ENCODE measurements around the gene ZDHHC24. TPM values are rescaled to one million over a fixed set of nuclear protein-coding genes. Genes with fewer than 3 reads are reported as not detected.

Gene ZDHHC24
- total RNA-seq, 4 donors from 2014 or later, result 7.2 to 13.0 (median 11.2) TPM

- no peak for DNase-seq
Measured at GRCh38 chr11:66493130-66493529, 52.7 kb downstream of the ZDHHC24 start.

GRCh38 chr11:66492161-66492865, 53.5 kb downstream of the ZDHHC24 start:
- H3K27ac ChIP-seq, result no peak overlapping the region
- intact Hi-C loops (cut with DNase I; ENCODE audit: low total_unique reads) (no loop called here), in situ Hi-C loops (cut with MboI; ENCODE audit: low sequenced_read_pairs in 4 of 4) (no loop called here)
- no peaks in the 10 kb centered on the region for H3K27me3 ChIP-seq
- ATAC-seq (no peak), DNase-seq (no peak)
- H3K4me1 ChIP-seq, result no peaks in the 10 kb centered on the region
- peaks cover 0 to 55% of the 10 kb centered on the region in 2 donors for H3K36me3 ChIP-seq
- no peak overlapping the region for H3K4me3 ChIP-seq
- TF ChIP-seq CTCF (IDR thresholded peaks at IDR 0.05 in 4 of 5, conservative IDR thresholded peaks at IDR 0.05 in 1 of 5), result no peak
- no peak for TF ChIP-seq POLR2A (IDR thresholded peaks at IDR 0.05)
- no peaks in the 10 kb centered on the region for H3K9me3 ChIP-seq

More at GRCh38 chr11:66493130-66493529, 52.7 kb downstream of the ZDHHC24 start:
- no peak for ATAC-seq
- in situ Hi-C loops (cut with MboI; ENCODE audit: low sequenced_read_pairs in 4 of 4), result no loop called here
- H3K36me3 ChIP-seq, result peaks cover 0 to 55% of the 10 kb centered on the region in 2 donors
- no peaks in the 10 kb centered on the region for H3K9me3 ChIP-seq
- no peak overlapping the region for H3K27ac ChIP-seq
- no peaks in the 10 kb centered on the region for H3K4me1 ChIP-seq
- no peak overlapping the region for H3K4me3 ChIP-seq
- intact Hi-C loops (cut with DNase I; ENCODE audit: low total_unique reads), result no loop called here
- no peaks in the 10 kb centered on the region for H3K27me3 ChIP-seq
- no peak for TF ChIP-seq POLR2A (IDR thresholded peaks at IDR 0.05)
- no peak for TF ChIP-seq CTCF (IDR thresholded peaks at IDR 0.05 in 4 of 5, conservative IDR thresholded peaks at IDR 0.05 in 1 of 5)

GRCh38 chr11:66491315-66491935, 54.4 kb downstream of the ZDHHC24 start:
- intact Hi-C loops (cut with DNase I; ENCODE audit: low total_unique reads) (no loop called here), in situ Hi-C loops (cut with MboI; ENCODE audit: low sequenced_read_pairs in 4 of 4) (no loop called here)
- Histone ChIP-seq H3K27ac (no peak overlapping the region), H3K9me3 (no peaks in the 10 kb centered on the region), H3K27me3 (no peaks in the 10 kb centered on the region), H3K4me3 (no peak overlapping the region), H3K36me3 (peaks cover 0 to 55% of the 10 kb centered on the region in 2 donors), H3K4me1 (no peaks in the 10 kb centered on the region)
- no peak for DNase-seq
- TF ChIP-seq CTCF (IDR thresholded peaks at IDR 0.05 in 4 of 5, conservative IDR thresholded peaks at IDR 0.05 in 1 of 5), result peak in 1 of 5 experiments; percentile 11
- TF ChIP-seq POLR2A (IDR thresholded peaks at IDR 0.05), result no peak
- no peak for ATAC-seq

GRCh38 chr11:66489636-66490035, 56.2 kb downstream of the ZDHHC24 start:
- H3K27me3 ChIP-seq, result no peaks in the 10 kb centered on the region
- intact Hi-C loops (cut with DNase I; ENCODE audit: low total_unique reads) (no loop called here), in situ Hi-C loops (cut with MboI; ENCODE audit: low sequenced_read_pairs in 4 of 4) (no loop called here)
- no peak for DNase-seq
- H3K9me3 ChIP-seq, result no peaks in the 10 kb centered on the region
- H3K36me3 ChIP-seq, result peaks cover 0 to 57% of the 10 kb centered on the region in 2 donors
- TF ChIP-seq POLR2A (IDR thresholded peaks at IDR 0.05), result no peak
- no peak for TF ChIP-seq CTCF (IDR thresholded peaks at IDR 0.05 in 4 of 5, conservative IDR thresholded peaks at IDR 0.05 in 1 of 5)
- H3K4me3 ChIP-seq, result no peak overlapping the region
- H3K4me1 ChIP-seq, result no peaks in the 10 kb centered on the region
- H3K27ac ChIP-seq, result no peak overlapping the region
- ATAC-seq, result no peak
